Stomach (tissue), 4 donors: ENCODE measurements around the gene RNF224.

Experiments
- EP300 ChIP-seq: sonication (generic); formaldehyde crosslinking; IDR thresholded peaks from one replicate; pipeline ENCODE4 v1.6.1; 2017; ENCODE audit warnings: antibody characterized with exemption
- POLR2A ChIP-seq, 4 donors: fragments of 450-650 bp; IDR thresholded peaks; one replicate each; pipeline ENCODE4 v1.6.1; 2016; ENCODE audit warnings: antibody characterized with exemption in 4 of 4, control low read depth in 2 of 4, mild to moderate bottlenecking in 1 of 4, moderate library complexity in 1 of 4
- POLR2AphosphoS5 ChIP-seq, 3 donors: sonication (generic); formaldehyde crosslinking; IDR thresholded peaks; one replicate each; pipeline ENCODE4 v1.6.1; 2016; ENCODE audit warnings: antibody characterized with exemption in 3 of 3
- TF ChIP-seq, protein P1 (sequence below), 7 experiments: fragments of 450-650 bp in 4 of 7; fragments of 200-600 bp in 3 of 7; sonication (generic) in 3 of 7; IDR thresholded peaks; one replicate each; pipeline ENCODE4 v1.5.1; 2016 to 2019; ENCODE audit warnings: antibody characterized with exemption in 7 of 7, control low read depth in 2 of 7, mild to moderate bottlenecking in 1 of 7

DNA sequence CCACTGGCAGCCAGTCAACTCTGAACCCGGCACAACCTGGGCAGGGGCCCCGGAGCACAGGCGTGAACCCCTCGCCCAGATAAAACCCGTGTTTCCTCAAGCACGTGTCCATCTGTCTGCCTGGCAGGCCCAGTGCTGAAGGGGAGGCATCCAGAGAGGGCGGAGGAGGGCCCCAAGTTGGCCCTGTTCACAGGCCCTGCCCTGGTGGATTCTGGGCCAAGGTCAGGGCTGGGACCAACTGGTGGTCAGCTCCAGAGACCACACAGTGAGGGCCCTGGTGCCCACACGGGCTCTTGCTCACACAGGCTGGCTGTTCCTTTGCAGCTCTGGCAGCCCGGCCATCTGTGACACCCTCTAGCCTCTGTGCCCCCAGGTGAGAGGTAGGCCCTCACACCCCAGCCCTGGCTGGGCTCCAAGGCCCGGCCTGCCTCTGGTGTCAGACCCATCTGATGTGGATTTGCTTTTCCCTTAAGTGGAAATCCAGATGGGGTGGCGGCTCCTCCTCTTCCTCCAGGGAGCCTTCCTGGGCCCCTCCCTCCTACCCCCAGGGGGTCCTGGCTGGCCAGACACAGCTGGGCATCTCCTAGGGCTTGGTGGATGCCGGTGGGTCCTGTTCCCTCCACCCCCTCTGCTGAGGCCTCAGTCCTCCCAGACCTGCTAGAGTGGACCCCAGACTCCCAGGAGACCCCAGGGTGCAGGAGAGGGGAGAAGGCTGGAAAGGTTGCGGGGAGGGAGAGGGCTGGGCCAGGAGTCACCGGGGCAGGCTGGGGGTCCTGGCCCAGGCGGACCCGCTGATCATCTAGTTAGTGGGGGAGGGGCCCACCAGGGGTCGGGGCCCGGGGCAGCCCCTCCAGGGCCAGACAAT is 23.3 kb downstream of the RNF224 start:
- TF ChIP-seq, protein P1, sequence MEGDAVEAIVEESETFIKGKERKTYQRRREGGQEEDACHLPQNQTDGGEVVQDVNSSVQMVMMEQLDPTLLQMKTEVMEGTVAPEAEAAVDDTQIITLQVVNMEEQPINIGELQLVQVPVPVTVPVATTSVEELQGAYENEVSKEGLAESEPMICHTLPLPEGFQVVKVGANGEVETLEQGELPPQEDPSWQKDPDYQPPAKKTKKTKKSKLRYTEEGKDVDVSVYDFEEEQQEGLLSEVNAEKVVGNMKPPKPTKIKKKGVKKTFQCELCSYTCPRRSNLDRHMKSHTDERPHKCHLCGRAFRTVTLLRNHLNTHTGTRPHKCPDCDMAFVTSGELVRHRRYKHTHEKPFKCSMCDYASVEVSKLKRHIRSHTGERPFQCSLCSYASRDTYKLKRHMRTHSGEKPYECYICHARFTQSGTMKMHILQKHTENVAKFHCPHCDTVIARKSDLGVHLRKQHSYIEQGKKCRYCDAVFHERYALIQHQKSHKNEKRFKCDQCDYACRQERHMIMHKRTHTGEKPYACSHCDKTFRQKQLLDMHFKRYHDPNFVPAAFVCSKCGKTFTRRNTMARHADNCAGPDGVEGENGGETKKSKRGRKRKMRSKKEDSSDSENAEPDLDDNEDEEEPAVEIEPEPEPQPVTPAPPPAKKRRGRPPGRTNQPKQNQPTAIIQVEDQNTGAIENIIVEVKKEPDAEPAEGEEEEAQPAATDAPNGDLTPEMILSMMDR (IDR thresholded peaks at IDR 0.05), result no peak
- TF ChIP-seq POLR2AphosphoS5 (IDR thresholded peaks at IDR 0.05) (no peak), POLR2A (IDR thresholded peaks at IDR 0.05) (no peak), EP300 (no peak)
